OCI-LY3 (cell line): ENCODE data around the gene TMEM269.

Experiments used
- H2AFZ ChIP-seq: fragments of 200-600, 300-600 bp; shearing (Covaris generic); 2 replicates; pipeline ENCODE4 v1.6.0; 2014; ENCODE audit warnings: antibody characterized with exemption, low read depth, low read length
- H3K27ac ChIP-seq: fragments of 200-600, 300-600 bp; sonication (generic); 2 replicates; pipeline ENCODE4 v1.5.1; 2014; ENCODE audit warnings: mild to moderate bottlenecking, low read length, moderate library complexity, mixed read lengths
- H3K27me3 ChIP-seq: fragments of 200-600, 300-600 bp; sonication (generic); 2 replicates; pipeline ENCODE4 v1.6.1; 2014; ENCODE audit warnings: low read depth, low read length, mixed read lengths
- H3K36me3 ChIP-seq: fragments of 200-600, 300-600 bp; sonication (generic); replicated peaks from 2 replicates; pipeline ENCODE3; 2014; ENCODE audit warnings: low read depth, low read length, mixed read lengths
- H3K4me1 ChIP-seq: fragments of 300-600, 200-600 bp; sonication (generic); 2 replicates; pipeline ENCODE4 v1.6.1; 2014; ENCODE audit warnings: low read length, mixed read lengths
- H3K4me2 ChIP-seq: fragments of 200-600, 300-600 bp; sonication (generic); 2 replicates; pipeline ENCODE4 v1.6.1; 2014; ENCODE audit warnings: low read length, mixed read lengths
- H3K4me3 ChIP-seq: fragments of 300-600, 200-600 bp; sonication (generic); 2 replicates; pipeline ENCODE4 v1.5.1; 2014; ENCODE audit warnings: antibody characterized with exemption, mild to moderate bottlenecking, low read length, moderate library complexity
- H3K79me2 ChIP-seq: fragments of 300-600, 200-600 bp; shearing (Covaris generic); 2 replicates; pipeline ENCODE4 v1.6.1; 2014; ENCODE audit warnings: mild to moderate bottlenecking, low read length, mixed read lengths
- H3K9ac ChIP-seq: fragments of 300-600, 200-600 bp; shearing (Covaris generic); 2 replicates; pipeline ENCODE4 v1.6.0; 2014; ENCODE audit warnings: mild to moderate bottlenecking, low read length, moderate library complexity
- H3K9me3 ChIP-seq: fragments of 200-600, 300-600 bp; shearing (Covaris generic); 2 replicates; pipeline ENCODE4 v1.6.1; 2014; ENCODE audit warnings: low read length, mixed read lengths; ENCODE audit not compliant: insufficient read depth
- H4K20me1 ChIP-seq: fragments of 200-600, 300-600 bp; sonication (generic); 2 replicates; pipeline ENCODE4 v1.6.1; 2016; ENCODE audit warnings: low read length, mixed read lengths; ENCODE audit not compliant: insufficient read depth
- CTCF ChIP-seq: fragments of 200-600, 300-600 bp; sonication (generic); IDR thresholded peaks from 2 replicates; pipeline ENCODE4 v1.5.1; 2014; ENCODE audit warnings: antibody characterized with exemption, low read length, low read depth
- EZH2phosphoT487 ChIP-seq: fragments of 200-600 bp; shearing (Covaris generic); IDR thresholded peaks from 2 replicates; pipeline ENCODE4 v1.6.1; 2018; ENCODE audit warnings: antibody characterized with exemption, mixed run types, low read depth

The TMEM269 gene

GRCh38 chr1:42779725-42780124, 5.1 kb upstream of the TMEM269 start:
- TF ChIP-seq EZH2phosphoT487: no peak
- TF ChIP-seq CTCF: no peak
- no peaks in the 10 kb centered on the region for H3K27me3 ChIP-seq
- H3K79me2 ChIP-seq: no peaks in the 10 kb centered on the region
- no peak overlapping the region for H3K27ac ChIP-seq
- no peak overlapping the region for H2AFZ ChIP-seq
- H3K9ac ChIP-seq: no peak overlapping the region
- H3K36me3 ChIP-seq: peaks cover 19% of the 10 kb centered on the region
- H3K9me3 ChIP-seq: no peaks in the 10 kb centered on the region
- H4K20me1 ChIP-seq: no peaks in the 10 kb centered on the region
- no peaks in the 10 kb centered on the region for H3K4me1 ChIP-seq
- H3K4me2 ChIP-seq: no peak overlapping the region
- H3K4me3 ChIP-seq: no peak overlapping the region

GRCh38 chr1:42780176-42780575, 4.6 kb upstream of the TMEM269 start:
- no peaks in the 10 kb centered on the region for H3K27me3 ChIP-seq
- H4K20me1 ChIP-seq: no peaks in the 10 kb centered on the region
- no peak for TF ChIP-seq CTCF
- TF ChIP-seq EZH2phosphoT487: no peak
- H3K36me3 ChIP-seq: peaks cover 19% of the 10 kb centered on the region
- H3K27ac ChIP-seq: no peak overlapping the region
- H3K9me3 ChIP-seq: no peaks in the 10 kb centered on the region
- H3K9ac ChIP-seq: no peak overlapping the region
- no peak overlapping the region for H2AFZ ChIP-seq
- H3K4me3 ChIP-seq: no peak overlapping the region
- H3K79me2 ChIP-seq: no peaks in the 10 kb centered on the region
- H3K4me1 ChIP-seq: no peaks in the 10 kb centered on the region
- H3K4me2 ChIP-seq: no peak overlapping the region

- Histone ChIP-seq H4K20me1 (no peaks in the 10 kb centered on the region), H3K9me3 (no peaks in the 10 kb centered on the region), H2AFZ (no peak overlapping the region), H3K79me2 (no peaks in the 10 kb centered on the region), H3K4me3 (no peak overlapping the region), H3K27ac (no peak overlapping the region), H3K36me3 (peaks cover 4% of the 10 kb centered on the region), H3K4me1 (no peaks in the 10 kb centered on the region), H3K4me2 (no peak overlapping the region), H3K27me3 (no peaks in the 10 kb centered on the region), H3K9ac (no peak overlapping the region)
- no peak for TF ChIP-seq CTCF
- TF ChIP-seq EZH2phosphoT487: no peak
These were observed 1.7 kb upstream of the TMEM269 start for GRCh38 chr1:42783092-42783491.

GRCh38 chr1:42784547-42784945, 245 bp upstream of the TMEM269 start:
- Histone ChIP-seq H3K9me3 (no peaks in the 10 kb centered on the region), H3K36me3 (peaks cover 3% of the 10 kb centered on the region), H2AFZ (no peak overlapping the region), H4K20me1 (no peaks in the 10 kb centered on the region), H3K27ac (no peak overlapping the region), H3K4me3 (no peak overlapping the region), H3K27me3 (no peaks in the 10 kb centered on the region), H3K79me2 (no peaks in the 10 kb centered on the region), H3K4me2 (no peak overlapping the region), H3K9ac (no peak overlapping the region), H3K4me1 (no peaks in the 10 kb centered on the region)
- no peak for TF ChIP-seq CTCF
- TF ChIP-seq EZH2phosphoT487: no peak
